ENCODE data around the gene PCYT1A. TPM values are rescaled to one million over a fixed set of nuclear protein-coding genes. Genes with fewer than 3 reads are reported as not detected.

Gene PCYT1A
- total RNA-seq, 2 experiments from 2014 or later, result 69.5 to 69.7 TPM

- DNase-seq, result no peak
- no peak overlapping the region for H3K27ac Mint-ChIP-seq
- peaks cover 26% of the 10 kb centered on the region for H3K4me1 Mint-ChIP-seq
- CTCF ChIA-PET, result no interaction called here
- POLR2A ChIA-PET, result no interaction called here
- no peak overlapping the region for H3K4me3 Mint-ChIP-seq
- H3K27me3 Mint-ChIP-seq, result peaks cover 38% of the 10 kb centered on the region
- no peaks in the 10 kb centered on the region for H3K36me3 Mint-ChIP-seq (ENCODE audit: low read depth)
- no peaks in the 10 kb centered on the region for H3K9me3 Mint-ChIP-seq
Observed at GRCh38 chr3:196203846-196204245, 83.7 kb downstream of the PCYT1A start.

- no peak overlapping the region for H3K27ac Mint-ChIP-seq
- CTCF ChIA-PET, result interaction anchor here (0.6 kb wide), 1 partner anchor 217 kb away, joined by 3 read pairs; no protein-coding TSS in a partner anchor
- peaks cover 19% of the 10 kb centered on the region for H3K4me1 Mint-ChIP-seq
- H3K4me3 Mint-ChIP-seq, result no peak overlapping the region
- no peaks in the 10 kb centered on the region for H3K9me3 Mint-ChIP-seq
- POLR2A ChIA-PET, result no interaction called here
- peaks cover 35% of the 10 kb centered on the region for H3K27me3 Mint-ChIP-seq
- DNase-seq, result no peak
- H3K36me3 Mint-ChIP-seq (ENCODE audit: low read depth), result no peaks in the 10 kb centered on the region
Observed at GRCh38 chr3:196202516-196202970, 85.0 kb downstream of the PCYT1A start.

GRCh38 chr3:196198771-196199753 is 88.5 kb downstream of the PCYT1A start:
- H3K4me1 Mint-ChIP-seq, result peaks cover 23% of the 10 kb centered on the region
- DNase-seq, result no peak
- H3K9me3 Mint-ChIP-seq, result no peaks in the 10 kb centered on the region
- H3K27me3 Mint-ChIP-seq, result peaks cover 14% of the 10 kb centered on the region
- ChIA-PET CTCF (interaction anchor here (0.7 to 2.3 kb wide), 6 partner anchors 10 to 129 kb away, joined by 3 to 21 read pairs (median 3); no protein-coding TSS in a partner anchor), POLR2A (no interaction called here)
- H3K4me3 Mint-ChIP-seq, result no peak overlapping the region
- no peak overlapping the region for H3K27ac Mint-ChIP-seq
- H3K36me3 Mint-ChIP-seq (ENCODE audit: low read depth), result no peaks in the 10 kb centered on the region

GRCh38 chr3:196198081-196198675 is 89.3 kb downstream of the PCYT1A start:
- Mint-ChIP-seq H3K27ac (no peak overlapping the region), H3K36me3 (ENCODE audit: low read depth) (no peaks in the 10 kb centered on the region)
- POLR2A ChIA-PET, result no interaction called here

GRCh38 chr3:196197524-196197923 is 90.0 kb downstream of the PCYT1A start:
- CTCF ChIA-PET, result interaction anchor here (1.5 to 2.3 kb wide), 7 partner anchors 9 to 128 kb away, joined by 7 to 31 read pairs (median 21); no protein-coding TSS in a partner anchor
- no peak overlapping the region for H3K4me3 Mint-ChIP-seq
- no peak overlapping the region for H3K27ac Mint-ChIP-seq
- H3K36me3 Mint-ChIP-seq (ENCODE audit: low read depth), result no peaks in the 10 kb centered on the region
- POLR2A ChIA-PET, result no interaction called here
- no peaks in the 10 kb centered on the region for H3K9me3 Mint-ChIP-seq
- H3K27me3 Mint-ChIP-seq, result peaks cover under 1% of the 10 kb centered on the region
- H3K4me1 Mint-ChIP-seq, result peaks cover 27% of the 10 kb centered on the region
- no peak for DNase-seq

More at GRCh38 chr3:196198081-196198675, 89.3 kb downstream of the PCYT1A start:
- H3K27me3 Mint-ChIP-seq, result peaks cover 7% of the 10 kb centered on the region
- DNase-seq, result no peak
- peaks cover 23% of the 10 kb centered on the region for H3K4me1 Mint-ChIP-seq
- H3K4me3 Mint-ChIP-seq, result no peak overlapping the region
- CTCF ChIA-PET, result interaction anchor here (0.8 to 2.3 kb wide), 6 partner anchors 11 to 127 kb away, joined by 3 to 22 read pairs (median 8); no protein-coding TSS in a partner anchor
- no peaks in the 10 kb centered on the region for H3K9me3 Mint-ChIP-seq

GRCh38 chr3:196195664-196196265 is 91.8 kb downstream of the PCYT1A start:
- Mint-ChIP-seq H3K27me3 (no peaks in the 10 kb centered on the region), H3K9me3 (no peaks in the 10 kb centered on the region), H3K4me1 (peaks cover 39% of the 10 kb centered on the region), H3K4me3 (no peak overlapping the region), H3K36me3 (ENCODE audit: low read depth) (no peaks in the 10 kb centered on the region), H3K27ac (no peak overlapping the region)
- ChIA-PET POLR2A (no interaction called here), CTCF (interaction anchor here (0.9 to 5.0 kb wide), 12 partner anchors 9 to 192 kb away, joined by 4 to 40 read pairs (median 9); no protein-coding TSS in a partner anchor)
- DNase-seq, result no peak

GRCh38 chr3:196194542-196194915 is 93.0 kb downstream of the PCYT1A start:
- H3K9me3 Mint-ChIP-seq, result no peaks in the 10 kb centered on the region
- H3K4me1 Mint-ChIP-seq, result peaks cover 41% of the 10 kb centered on the region
- H3K27me3 Mint-ChIP-seq, result no peaks in the 10 kb centered on the region
- CTCF ChIA-PET, result interaction anchor here (0.5 to 5.0 kb wide), 4 partner anchors 116 to 292 kb away, joined by 3 to 40 read pairs (median 5); no protein-coding TSS in a partner anchor
- no peak overlapping the region for H3K4me3 Mint-ChIP-seq
- no peaks in the 10 kb centered on the region for H3K36me3 Mint-ChIP-seq (ENCODE audit: low read depth)
- POLR2A ChIA-PET, result no interaction called here
- DNase-seq, result no peak
- peak overlapping the region; percentile 19 for H3K27ac Mint-ChIP-seq

- Mint-ChIP-seq H3K4me1 (peaks cover 47% of the 10 kb centered on the region), H3K36me3 (ENCODE audit: low read depth) (no peaks in the 10 kb centered on the region), H3K4me3 (no peak overlapping the region), H3K27ac (peak overlapping the region; percentile 95), H3K9me3 (no peaks in the 10 kb centered on the region), H3K27me3 (no peaks in the 10 kb centered on the region)
- no peak for DNase-seq
- ChIA-PET POLR2A (no interaction called here), CTCF (interaction anchor here (0.5 to 5.0 kb wide), 4 partner anchors 18 to 291 kb away, joined by 3 to 40 read pairs (median 5); no protein-coding TSS in a partner anchor)
Observed at GRCh38 chr3:196193736-196194541, 93.6 kb downstream of the PCYT1A start.

- Mint-ChIP-seq H3K27ac (peak overlapping the region; percentile 95), H3K9me3 (no peaks in the 10 kb centered on the region), H3K27me3 (no peaks in the 10 kb centered on the region), H3K36me3 (ENCODE audit: low read depth) (no peaks in the 10 kb centered on the region), H3K4me3 (no peak overlapping the region), H3K4me1 (peaks cover 48% of the 10 kb centered on the region)
- CTCF ChIA-PET, result interaction anchor here (0.5 to 5.0 kb wide), 5 partner anchors 12 to 257 kb away, joined by 4 to 40 read pairs (median 5); no protein-coding TSS in a partner anchor
- DNase-seq, result no peak
- POLR2A ChIA-PET, result no interaction called here
Observed at GRCh38 chr3:196193133-196193735, 94.3 kb downstream of the PCYT1A start.

GRCh38 chr3:196192524-196193051 is 94.9 kb downstream of the PCYT1A start:
- peaks cover 48% of the 10 kb centered on the region for H3K4me1 Mint-ChIP-seq
- ChIA-PET CTCF (interaction anchor here (0.6 to 5.0 kb wide), 4 partner anchors 11 to 258 kb away, joined by 4 to 40 read pairs (median 4); no protein-coding TSS in a partner anchor), POLR2A (no interaction called here)
- no peaks in the 10 kb centered on the region for H3K9me3 Mint-ChIP-seq
- H3K27me3 Mint-ChIP-seq, result no peaks in the 10 kb centered on the region
- H3K4me3 Mint-ChIP-seq, result peak overlapping the region; percentile 22
- H3K27ac Mint-ChIP-seq, result peak overlapping the region; percentile 95
- no peak for DNase-seq
- no peaks in the 10 kb centered on the region for H3K36me3 Mint-ChIP-seq (ENCODE audit: low read depth)

GRCh38 chr3:196192036-196192523 is 95.4 kb downstream of the PCYT1A start:
- peaks cover 51% of the 10 kb centered on the region for H3K4me1 Mint-ChIP-seq
- H3K36me3 Mint-ChIP-seq (ENCODE audit: low read depth), result no peaks in the 10 kb centered on the region
- POLR2A ChIA-PET, result no interaction called here
- H3K9me3 Mint-ChIP-seq, result no peaks in the 10 kb centered on the region
- peak overlapping the region; percentile 22 for H3K4me3 Mint-ChIP-seq
- H3K27me3 Mint-ChIP-seq, result no peaks in the 10 kb centered on the region
- CTCF ChIA-PET, result interaction anchor here (1.4 to 5.0 kb wide), 2 partner anchors 113 to 119 kb away, joined by 4 to 40 read pairs; no protein-coding TSS in a partner anchor
- DNase-seq, result no peak
- peak overlapping the region; percentile 95 for H3K27ac Mint-ChIP-seq

Data from activated CD4-positive, alpha-beta T cell treated with anti-CD3 and anti-CD28 coated beads, Interleukin-2, amount 10 ng/mL, durations not matched to agents 7 days and 5 days (primary cell).